HG03565 (cell line): ENCODE measurements around the gene BPIFB6.
"Not testable (repeated sequence)": the region's sequence is repeated elsewhere in the genome, so short reads cannot be mapped to it uniquely, and the experiment has no call there.

ENCODE experiments used
- ATAC-seq: cut with Tn5 transposase; IDR thresholded peaks from one replicate; pipeline ENCODE4 v1.9.1; 2021; ENCODE audit warnings: mild to moderate bottlenecking, moderate library complexity; ENCODE audit not compliant: unreplicated experiment

Gene BPIFB6

DNA sequence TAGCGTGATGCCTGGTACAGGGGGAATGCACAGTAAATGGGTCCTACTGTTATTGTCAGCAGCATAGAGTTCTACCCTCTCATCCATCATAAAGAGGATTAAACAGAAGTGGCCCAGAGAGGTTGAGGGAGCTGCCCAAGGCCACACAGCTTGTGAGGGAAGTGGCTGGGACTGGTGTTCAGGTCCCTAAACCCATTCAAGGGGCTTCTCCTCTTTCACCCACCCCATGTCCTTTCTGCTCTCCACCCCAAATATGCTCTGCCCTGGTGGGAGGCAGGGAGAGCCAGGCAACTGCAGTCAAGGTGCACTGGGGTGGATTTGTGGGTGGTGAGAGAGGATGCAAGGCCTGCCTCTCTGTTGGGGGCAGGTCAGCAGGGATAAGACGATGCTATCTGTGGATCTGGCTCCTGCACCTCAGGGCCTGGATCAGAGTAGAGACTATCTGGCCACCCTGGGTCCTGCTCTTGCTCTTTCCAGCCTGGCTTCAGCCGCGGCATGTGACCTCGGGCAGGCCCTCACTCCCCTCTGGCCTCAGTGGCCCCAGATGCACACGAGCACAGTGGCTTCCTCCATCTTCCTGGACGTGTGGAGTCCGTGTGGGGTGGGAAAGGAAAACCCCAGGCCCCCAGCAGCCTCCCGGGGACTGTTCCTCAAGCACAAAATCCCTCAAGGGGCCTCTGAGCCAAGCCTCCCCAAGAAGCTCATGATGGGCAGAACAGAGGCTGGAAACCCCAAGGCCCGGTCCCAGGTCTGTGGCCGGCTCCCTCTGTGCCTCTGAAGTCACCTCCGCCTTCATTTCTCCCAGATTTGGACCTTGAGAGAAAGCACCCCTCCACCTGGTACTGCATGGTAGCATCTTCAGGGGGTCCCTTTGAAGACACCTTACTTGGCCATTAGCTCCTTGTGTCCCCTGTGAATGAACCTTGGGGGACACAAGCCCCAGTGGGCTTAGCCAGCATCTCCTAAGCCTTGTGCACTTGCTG is 3.4 kb upstream of the BPIFB6 start:
- no peak for ATAC-seq

- no peak for ATAC-seq
Observed at GRCh38 chr20:33028875-33029274, 2.6 kb upstream of the BPIFB6 start.

GRCh38 chr20:33030076-33030475 is 1.4 kb upstream of the BPIFB6 start:
- ATAC-seq = no peak

- ATAC-seq = no peak
Observed at GRCh38 chr20:33030569-33030968, 879 bp upstream of the BPIFB6 start.

DNA sequence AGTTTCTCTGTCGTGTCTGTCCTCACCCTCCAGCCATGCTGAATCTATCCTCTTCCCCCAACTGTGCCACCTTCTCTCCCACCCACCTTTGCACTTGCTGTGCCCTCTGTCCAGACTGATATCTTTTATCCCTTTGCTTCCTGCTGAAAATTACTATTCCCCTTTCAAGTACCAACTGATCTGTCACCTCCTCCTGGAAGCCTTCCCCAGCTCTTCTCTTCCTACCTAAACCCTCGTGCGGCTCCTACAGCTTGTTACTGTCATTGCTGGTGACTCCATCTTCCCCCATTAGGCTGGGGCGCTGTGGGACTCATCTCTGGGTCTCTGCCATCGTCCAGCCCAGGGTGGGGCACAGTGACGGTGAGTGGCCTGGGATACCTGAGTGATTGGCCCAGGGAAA is 1.1 kb downstream of the BPIFB6 start:
- no peak for ATAC-seq

DNA sequence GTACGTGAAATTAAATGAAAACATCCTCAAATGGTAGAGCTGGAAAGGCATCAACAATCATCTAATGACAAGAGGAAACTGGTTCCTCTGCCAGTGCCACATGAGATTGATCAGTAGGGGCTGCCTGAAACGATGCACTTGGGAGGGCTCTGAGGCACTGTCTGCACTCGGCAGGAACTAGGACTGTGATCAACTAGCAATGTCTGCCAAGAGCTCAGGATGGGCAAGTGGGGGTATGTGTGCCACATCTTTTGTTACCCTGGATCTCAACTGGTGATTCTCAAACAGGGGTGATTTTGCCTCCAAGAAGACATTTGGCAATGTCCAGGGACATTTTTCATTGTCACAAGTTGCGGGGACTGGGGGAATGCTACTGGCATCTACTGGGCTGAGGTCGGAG is 1.9 kb downstream of the BPIFB6 start:
- ATAC-seq = no peak

- no peak for ATAC-seq
Observed at GRCh38 chr20:33034115-33034514, 2.7 kb downstream of the BPIFB6 start.

- no peak for ATAC-seq
Observed at GRCh38 chr20:33034901-33035492, 3.5 kb downstream of the BPIFB6 start.

DNA sequence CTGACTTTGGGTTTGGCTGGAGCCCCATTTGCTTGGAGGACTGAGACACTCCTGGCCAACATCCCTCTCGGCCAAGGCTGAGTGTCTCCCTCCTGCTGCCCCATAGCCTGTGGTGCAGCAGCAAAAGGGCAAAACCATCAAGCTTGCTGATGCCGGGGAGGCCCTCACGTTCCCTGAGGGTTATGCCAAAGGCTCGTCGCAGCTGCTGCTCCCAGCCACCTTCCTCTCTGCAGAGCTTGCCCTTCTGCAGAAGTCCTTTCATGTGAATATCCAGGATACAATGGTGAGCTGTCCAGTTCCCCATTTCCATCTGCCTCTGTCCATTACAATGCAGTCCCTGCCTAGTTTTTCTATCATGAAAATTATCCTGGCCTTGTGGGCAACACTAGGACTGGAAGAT is 6.0 kb downstream of the BPIFB6 start:
- ATAC-seq = no peak

GRCh38 chr20:33038243-33038642 is 6.8 kb downstream of the BPIFB6 start:
- ATAC-seq = no peak

- no peak for ATAC-seq
Observed at GRCh38 chr20:33042430-33042829, 11.0 kb downstream of the BPIFB6 start.

- no peak for ATAC-seq
Observed at GRCh38 chr20:33042983-33043730, 11.7 kb downstream of the BPIFB6 start.

DNA sequence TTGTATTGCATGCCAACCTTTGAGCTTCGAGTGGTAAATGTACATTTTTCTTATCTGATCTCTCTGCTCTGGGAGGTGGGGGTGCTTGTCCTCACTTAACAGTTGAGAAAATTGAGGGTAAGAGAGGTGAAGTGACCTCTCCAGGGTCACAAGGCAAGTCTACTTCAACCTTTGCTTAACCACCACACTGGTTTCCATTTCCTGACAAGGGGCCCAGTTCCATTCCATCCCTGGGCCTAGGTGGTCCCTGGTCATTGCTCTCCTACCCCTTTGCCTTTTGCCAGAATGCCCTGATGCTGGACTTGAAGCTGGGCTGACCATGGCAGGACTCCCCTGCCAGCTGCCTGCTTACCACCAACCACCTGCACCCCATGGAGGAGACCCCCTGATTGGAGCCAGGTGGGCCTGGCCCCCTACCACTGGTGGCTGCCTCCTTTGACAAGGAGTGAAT is 12.3 kb downstream of the BPIFB6 start:
- no peak for ATAC-seq

- not testable (repeated sequence) for ATAC-seq
Observed at GRCh38 chr20:33045129-33045721, 13.8 kb downstream of the BPIFB6 start.

DNA sequence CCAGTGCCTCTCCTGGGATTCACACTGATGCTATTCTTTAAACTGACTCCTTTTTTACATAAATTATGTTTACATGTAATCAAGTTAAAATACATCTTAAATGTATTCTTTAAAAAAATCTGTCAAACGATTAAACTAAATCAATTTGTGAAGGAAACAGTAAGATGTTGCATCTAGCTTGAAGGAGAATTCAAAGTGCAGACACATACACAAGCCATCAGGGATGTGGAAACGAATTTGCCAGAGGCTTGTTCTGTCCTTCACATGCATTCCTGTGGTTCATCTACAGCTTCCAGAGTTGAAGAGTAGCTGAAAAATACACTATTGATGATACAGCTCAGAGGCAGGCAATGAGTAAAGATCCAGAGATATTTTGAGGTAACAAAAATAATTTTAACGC is 15.0 kb downstream of the BPIFB6 start:
- ATAC-seq = no peak

DNA sequence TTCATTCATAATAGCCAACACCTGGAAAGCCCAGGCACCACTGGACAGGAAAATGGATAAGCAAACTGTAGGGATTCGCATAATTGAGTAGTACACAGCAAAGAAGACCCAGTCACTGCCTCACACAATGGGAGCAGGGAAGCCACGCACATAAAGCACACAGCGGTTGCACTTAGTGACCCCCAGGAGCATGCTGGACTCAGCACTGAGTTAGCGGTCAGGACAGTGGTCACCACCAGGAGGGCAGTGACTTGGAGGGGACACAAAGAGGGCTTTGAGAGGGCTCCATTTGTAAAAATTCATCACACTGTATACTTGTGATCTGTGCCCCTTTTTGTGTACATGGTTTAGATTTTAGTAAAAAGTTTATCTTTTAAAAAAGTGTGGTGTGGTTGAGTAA is 19.9 kb downstream of the BPIFB6 start:
- no peak for ATAC-seq

GRCh38 chr20:33053291-33054106 is 22.1 kb downstream of the BPIFB6 start, which contains the start of gene BPIFB3:
TSS of gene BPIFB3 (plus strand) at chr20:33053903. CDS start at chr20:33055436, 1,533 bp downstream.
- no peak for ATAC-seq

GRCh38 chr20:33054381-33054780 is 22.9 kb downstream of the BPIFB6 start:
- no peak for ATAC-seq

- no peak for ATAC-seq
Observed at GRCh38 chr20:33054791-33055190, 23.3 kb downstream of the BPIFB6 start.

- ATAC-seq = no peak
Observed at GRCh38 chr20:33059136-33059535, 27.7 kb downstream of the BPIFB6 start.
